DND-41 (cell line): ENCODE data around the gene CADM2.

Source experiments
- ATAC-seq: fragments of 200-7000 bp; cut with Tn5 transposase; 3 replicates; pipeline ENCODE4 v1.9.1; 2021; ENCODE audit warnings: low read depth; ENCODE audit not compliant: insufficient read depth
- DNase-seq: peaks from one replicate; pipeline ENCODE4 v3.0.0-alpha.2; 2020
- H2AFZ ChIP-seq: 2 replicates; pipeline ENCODE4 v1.6.0; 2012; ENCODE audit warnings: low read depth, low read length
- H3K27ac ChIP-seq: 2 replicates; pipeline ENCODE4 v1.5.1; 2012; ENCODE audit warnings: low read length, inconsistent platforms
- H3K27me3 ChIP-seq: fragments of 200-600 bp; sonication (generic); 2 replicates; pipeline ENCODE4 v1.6.0; 2012; ENCODE audit warnings: low read length, mild to moderate bottlenecking, inconsistent platforms; ENCODE audit not compliant: insufficient read depth, poor library complexity
- H3K36me3 ChIP-seq: 2 replicates; pipeline ENCODE4 v1.5.1; 2012; ENCODE audit warnings: low read length, inconsistent platforms; ENCODE audit not compliant: insufficient read depth
- H3K4me1 ChIP-seq: 2 replicates; pipeline ENCODE4 v1.5.1; 2012; ENCODE audit warnings: mild to moderate bottlenecking, low read length; ENCODE audit not compliant: insufficient read depth
- H3K4me2 ChIP-seq: 2 replicates; pipeline ENCODE4 v1.6.0; 2012; ENCODE audit warnings: mild to moderate bottlenecking, moderate library complexity, low read length, inconsistent platforms; ENCODE audit not compliant: insufficient read depth
- H3K4me3 ChIP-seq, 2 experiments: fragments of 200-600 bp in 1 of 2; shearing (Covaris generic) in 1 of 2; 2 replicates each; pipeline ENCODE4 v1.5.1; 2012 to 2016; ENCODE audit warnings: inconsistent platforms in 2 of 2, low read length in 2 of 2, mild to moderate bottlenecking in 2 of 2, low read depth in 1 of 2, moderate library complexity in 1 of 2
- H3K79me2 ChIP-seq: 2 replicates; pipeline ENCODE4 v1.6.0; 2012; ENCODE audit warnings: low read length, inconsistent platforms; ENCODE audit not compliant: insufficient read depth
- H3K9ac ChIP-seq: 2 replicates; pipeline ENCODE4 v1.6.0; 2012; ENCODE audit warnings: low read depth, mild to moderate bottlenecking, inconsistent platforms, low read length, moderate library complexity
- H3K9me3 ChIP-seq: 2 replicates; pipeline ENCODE4 v1.5.1; 2012; ENCODE audit warnings: low read length, moderate library complexity, mild to moderate bottlenecking, inconsistent platforms; ENCODE audit not compliant: insufficient read depth, severe bottlenecking
- H4K20me1 ChIP-seq: 2 replicates; pipeline ENCODE4 v1.6.0; 2012; ENCODE audit warnings: low read length; ENCODE audit not compliant: insufficient read depth
- CTCF ChIP-seq: IDR thresholded peaks from 2 replicates; pipeline ENCODE4 v1.5.1; 2012; ENCODE audit warnings: borderline replicate concordance, low read length, moderate library complexity, mild to moderate bottlenecking; ENCODE audit not compliant: poor library complexity, severe bottlenecking; ENCODE audit errors: extremely low read depth
- EZH2 ChIP-seq: IDR thresholded peaks from 3 replicates; pipeline ENCODE4 v1.6.1; 2012; ENCODE audit warnings: borderline replicate concordance, low read depth, mild to moderate bottlenecking, moderate library complexity, low read length, inconsistent platforms; ENCODE audit not compliant: severe bottlenecking

The CADM2 gene

GRCh38 chr3:85572426-85572825, 613.6 kb downstream of the CADM2 start:
- ATAC-seq (no peak), DNase-seq (no peak)
- Histone ChIP-seq H3K4me2 (no peak overlapping the region), H3K27ac (no peak overlapping the region), H2AFZ (no peak overlapping the region), H3K9me3 (no peaks in the 10 kb centered on the region), H3K27me3 (no peaks in the 10 kb centered on the region), H3K79me2 (no peaks in the 10 kb centered on the region), H3K4me1 (no peaks in the 10 kb centered on the region), H4K20me1 (no peaks in the 10 kb centered on the region), H3K36me3 (no peaks in the 10 kb centered on the region), H3K4me3 (no peak overlapping the region), H3K9ac (no peak overlapping the region)
- no peak for TF ChIP-seq EZH2
- TF ChIP-seq CTCF, result no peak

- H3K27ac ChIP-seq, result no peak overlapping the region
- no peaks in the 10 kb centered on the region for H3K79me2 ChIP-seq
- no peaks in the 10 kb centered on the region for H3K4me1 ChIP-seq
- H2AFZ ChIP-seq, result no peak overlapping the region
- H3K36me3 ChIP-seq, result no peaks in the 10 kb centered on the region
- no peak overlapping the region for H3K9ac ChIP-seq
- H3K4me3 ChIP-seq, result no peak overlapping the region
- no peaks in the 10 kb centered on the region for H3K27me3 ChIP-seq
- DNase-seq (no peak), ATAC-seq (no peak)
- no peaks in the 10 kb centered on the region for H3K9me3 ChIP-seq
- H4K20me1 ChIP-seq, result no peaks in the 10 kb centered on the region
- no peak for TF ChIP-seq CTCF
- TF ChIP-seq EZH2, result no peak
- H3K4me2 ChIP-seq, result no peak overlapping the region
These were observed 614.2 kb downstream of the CADM2 start for GRCh38 chr3:85572978-85573377.

GRCh38 chr3:85574006-85574705, 615.4 kb downstream of the CADM2 start:
- no peaks in the 10 kb centered on the region for H3K9me3 ChIP-seq
- no peaks in the 10 kb centered on the region for H3K4me1 ChIP-seq
- TF ChIP-seq CTCF, result no peak
- H3K4me3 ChIP-seq, result no peak overlapping the region
- no peak for DNase-seq
- no peak overlapping the region for H2AFZ ChIP-seq
- no peaks in the 10 kb centered on the region for H4K20me1 ChIP-seq
- no peak overlapping the region for H3K4me2 ChIP-seq
- ATAC-seq, result no peak
- no peaks in the 10 kb centered on the region for H3K79me2 ChIP-seq
- H3K27me3 ChIP-seq, result no peaks in the 10 kb centered on the region
- H3K9ac ChIP-seq, result no peak overlapping the region
- no peak overlapping the region for H3K27ac ChIP-seq
- no peaks in the 10 kb centered on the region for H3K36me3 ChIP-seq
